GM12801 (cell line): Measurements from ENCODE around the gene LYPD3.

Source experiments
- CTCF ChIP-seq: IDR thresholded peaks from one replicate; pipeline ENCODE4 v1.5.1; 2011; ENCODE audit warnings: control low read depth; ENCODE audit not compliant: insufficient read length; ENCODE audit errors: extremely low read depth

Gene LYPD3

DNA sequence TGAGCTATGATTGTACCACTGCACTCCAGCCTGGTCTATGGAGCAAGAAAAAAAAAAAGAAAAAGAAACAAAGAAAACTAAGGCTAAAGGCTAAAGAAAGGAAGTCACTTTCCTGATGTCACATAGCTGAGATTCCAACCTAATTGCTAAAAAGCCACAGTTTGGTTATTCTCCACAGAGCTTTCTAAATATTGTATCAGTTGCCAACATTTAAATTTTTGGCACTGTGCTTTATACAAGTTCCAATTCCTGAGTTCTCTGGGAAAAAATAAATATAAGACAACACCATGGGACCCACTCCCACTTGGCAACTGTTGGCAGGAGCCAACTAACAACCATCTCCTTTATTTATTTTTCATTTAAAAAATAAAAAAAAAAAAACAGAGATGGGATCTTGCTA is 11.2 kb upstream of the LYPD3 start:
- TF ChIP-seq CTCF: no peak

GRCh38 chr19:43474986-43475705 is 9.7 kb upstream of the LYPD3 start:
- no peak for TF ChIP-seq CTCF

GRCh38 chr19:43474487-43474886 is 9.1 kb upstream of the LYPD3 start:
- no peak for TF ChIP-seq CTCF

DNA sequence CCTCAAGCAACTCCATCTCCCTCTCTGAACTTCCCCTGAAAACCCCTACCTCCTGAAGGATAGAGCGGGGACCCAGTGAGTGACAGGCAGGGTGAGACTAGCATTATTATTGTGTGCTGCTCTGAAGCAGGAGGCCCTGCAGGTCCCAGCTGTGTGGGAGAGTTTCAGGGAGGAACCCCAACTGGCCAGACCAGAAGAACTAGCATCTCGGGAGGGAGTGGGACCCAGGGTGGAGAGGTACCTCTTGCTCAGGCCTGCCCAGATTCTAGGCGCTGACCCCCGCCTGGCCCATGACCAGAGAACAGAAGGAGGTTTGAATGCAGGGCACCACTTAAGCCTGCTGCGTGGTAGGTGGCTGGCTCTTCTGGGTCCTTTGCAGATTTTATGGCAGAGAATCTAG is 5.7 kb upstream of the LYPD3 start:
- TF ChIP-seq CTCF: no peak

- no peak for TF ChIP-seq CTCF
Measured at GRCh38 chr19:43470288-43470687, 4.9 kb upstream of the LYPD3 start.

GRCh38 chr19:43469160-43469480 is 3.7 kb upstream of the LYPD3 start:
- TF ChIP-seq CTCF: no peak

- no peak for TF ChIP-seq CTCF
Measured at GRCh38 chr19:43468354-43469159, 3.1 kb upstream of the LYPD3 start.
